Stimulated activated CD8-positive, alpha-beta memory T cell treated with anti-CD3 and anti-CD28 coated beads, Interleukin-15, amount 100 ng/mL, for 48 hours (primary cell): ENCODE measurements around the gene STPG2.

Source experiments
- DNase-seq, 2 donors: peaks; one replicate each; pipeline ENCODE4 v3.0.0-alpha.2; 2020; ENCODE audit warnings: low read depth in 2 of 2

Gene STPG2

GRCh38 chr4:98143001-98143899 is at the start of gene STPG2:
STPG2 (minus strand) TSS chr4:98143476.
- peak; percentile 89 to 90 for DNase-seq

- no peak for DNase-seq
These were observed 42.0 kb upstream of the STPG2 start for GRCh38 chr4:98185279-98185678.

- no peak for DNase-seq
These were observed 38.5 kb upstream of the STPG2 start for GRCh38 chr4:98181809-98182208.

- DNase-seq = no peak
These were observed 36.7 kb upstream of the STPG2 start for GRCh38 chr4:98179951-98180350.

GRCh38 chr4:98176531-98176930 is 33.3 kb upstream of the STPG2 start:
- no peak for DNase-seq

GRCh38 chr4:98170035-98170434 is 26.8 kb upstream of the STPG2 start:
- no peak for DNase-seq

GRCh38 chr4:98166731-98167041 is 23.4 kb upstream of the STPG2 start:
- DNase-seq = no peak

- DNase-seq = no peak
These were observed 22.9 kb upstream of the STPG2 start for GRCh38 chr4:98166025-98166730.

GRCh38 chr4:98162696-98163095 is 19.4 kb upstream of the STPG2 start:
- DNase-seq = no peak

GRCh38 chr4:98151145-98151924 is 8.1 kb upstream of the STPG2 start:
- DNase-seq = no peak

- no peak for DNase-seq
These were observed 7.0 kb upstream of the STPG2 start for GRCh38 chr4:98150092-98150761.

- DNase-seq = no peak
These were observed 5.6 kb upstream of the STPG2 start for GRCh38 chr4:98148856-98149255.

GRCh38 chr4:98126141-98126540 is 17.1 kb downstream of the STPG2 start:
- no peak for DNase-seq

GRCh38 chr4:98125585-98125984 is 17.7 kb downstream of the STPG2 start:
- no peak for DNase-seq

- DNase-seq = no peak
These were observed 25.9 kb downstream of the STPG2 start for GRCh38 chr4:98117363-98117762.

GRCh38 chr4:98113012-98113411 is 30.3 kb downstream of the STPG2 start:
- no peak for DNase-seq

- no peak for DNase-seq
These were observed 32.3 kb downstream of the STPG2 start for GRCh38 chr4:98110929-98111328.

GRCh38 chr4:98110214-98110613 is 33.1 kb downstream of the STPG2 start:
- no peak for DNase-seq

GRCh38 chr4:98102660-98103059 is 40.6 kb downstream of the STPG2 start:
- no peak for DNase-seq

GRCh38 chr4:98101988-98102387 is 41.3 kb downstream of the STPG2 start:
- DNase-seq = no peak

- no peak for DNase-seq
These were observed 44.5 kb downstream of the STPG2 start for GRCh38 chr4:98098764-98099163.

- no peak for DNase-seq
These were observed 49.2 kb downstream of the STPG2 start for GRCh38 chr4:98094118-98094517.
